IMR-90 (cell line): ENCODE results near the gene PSPH. TPM values are rescaled to one million over a fixed set of nuclear protein-coding genes. Genes with fewer than 3 reads are reported as not detected.

Experiments used
- ATAC-seq: fragments of 200-7000 bp; cut with Tn5 transposase; 2 replicates; pipeline ENCODE4 v1.9.1; 2020; ENCODE audit warnings: low read depth, mild to moderate bottlenecking, moderate library complexity
- BruUV-seq: library from RNA; stranded (reverse); fragments of 400-500 nt; replicated peaks from 2 replicates; lab custom pipeline; 2021; lab: Mats Ljungman, UMichigan
- CTCF ChIA-PET: fragments of 300-600 bp; formaldehyde crosslinking; extraction: SDS; loops from one replicate; lab custom pipeline; 2021; ENCODE audit warnings: antibody characterized with exemption; lab: Yijun Ruan, JAX
- POLR2A ChIA-PET: fragments of 300-600 bp; sonication (Branson Sonifier 250); formaldehyde crosslinking; loops from one replicate; lab custom pipeline; 2022; ENCODE audit warnings: antibody characterized with exemption; ENCODE audit not compliant: unreplicated experiment; lab: Charles Lee
- DNase-seq: peaks from one replicate; pipeline ENCODE4 v3.0.0; 2013
- H2AFZ ChIP-seq: replicated peaks from 2 replicates; pipeline ENCODE3; 2013; ENCODE audit warnings: low read length, mild to moderate bottlenecking; ENCODE audit not compliant: poor library complexity
- H2AK5ac ChIP-seq: 2 replicates; pipeline ENCODE4 v1.6.1; 2013; ENCODE audit warnings: low read depth, low read length, inconsistent platforms
- H2AK9ac ChIP-seq: replicated peaks from 2 replicates; pipeline ENCODE3; 2013; ENCODE audit warnings: mild to moderate bottlenecking, low read depth, low read length, moderate library complexity; ENCODE audit not compliant: poor library complexity
- H2BK120ac ChIP-seq: 2 replicates; pipeline ENCODE4 v1.6.1; 2013; ENCODE audit warnings: low read depth, low read length, inconsistent platforms
- H2BK15ac ChIP-seq: 3 replicates; pipeline ENCODE4 v1.6.1; 2013; ENCODE audit warnings: low read depth, low read length, inconsistent platforms
- H2BK20ac ChIP-seq: 2 replicates; pipeline ENCODE4 v1.6.1; 2013; ENCODE audit warnings: low read depth, mild to moderate bottlenecking, inconsistent platforms, low read length, moderate library complexity
- H2BK5ac ChIP-seq: 2 replicates; pipeline ENCODE4 v1.6.1; 2013; ENCODE audit warnings: mild to moderate bottlenecking, low read depth, low read length, inconsistent platforms; ENCODE audit not compliant: poor library complexity, severe bottlenecking
- H3K14ac ChIP-seq: replicated peaks from 2 replicates; pipeline ENCODE4 v1.6.1; 2013; ENCODE audit warnings: low read depth, low read length, inconsistent platforms
- H3K18ac ChIP-seq: 2 replicates; pipeline ENCODE4 v1.6.1; 2013; ENCODE audit warnings: low read depth, low read length, control low read depth
- H3K23ac ChIP-seq: 2 replicates; pipeline ENCODE4 v1.6.1; 2013; ENCODE audit warnings: low read depth, low read length, inconsistent platforms
- H3K27ac ChIP-seq: 2 replicates; pipeline ENCODE4 v1.5.1; 2013; ENCODE audit warnings: mild to moderate bottlenecking, control low read depth, low read length; ENCODE audit not compliant: insufficient read depth
- H3K27me3 ChIP-seq: 2 replicates; pipeline ENCODE4 v1.6.1; 2013; ENCODE audit warnings: low read length; ENCODE audit not compliant: control insufficient read depth, insufficient read depth
- H3K36me3 ChIP-seq: 2 replicates; pipeline ENCODE4 v1.6.1; 2013; ENCODE audit warnings: low read length, mixed read lengths; ENCODE audit not compliant: control insufficient read depth, insufficient read depth
- H3K4ac ChIP-seq: 2 replicates; pipeline ENCODE4 v1.6.1; 2013; ENCODE audit warnings: low read depth, low read length, inconsistent platforms
- H3K4me1 ChIP-seq: 2 replicates; pipeline ENCODE4 v1.6.1; 2013; ENCODE audit warnings: low read length, mixed read lengths; ENCODE audit not compliant: control insufficient read depth, insufficient read depth
- H3K4me2 ChIP-seq: 2 replicates; pipeline ENCODE4 v1.6.1; 2013; ENCODE audit warnings: low read depth, mild to moderate bottlenecking, control low read depth, low read length, moderate library complexity
- H3K4me3 ChIP-seq: 2 replicates; pipeline ENCODE4 v1.5.1; 2013; ENCODE audit warnings: low read depth, mild to moderate bottlenecking, control low read depth, low read length, moderate library complexity; ENCODE audit not compliant: insufficient read depth
- H3K56ac ChIP-seq: 2 replicates; pipeline ENCODE4 v1.6.1; 2013; ENCODE audit warnings: low read length, inconsistent platforms; ENCODE audit not compliant: insufficient read depth; ENCODE audit errors: extremely low read depth
- H3K79me1 ChIP-seq, 2 experiments: 2 replicates each; pipeline ENCODE4 v1.6.1; 2013; ENCODE audit warnings: low read length in 2 of 2, inconsistent platforms in 1 of 2, low read depth in 1 of 2
- H3K9ac ChIP-seq: 2 replicates; pipeline ENCODE4 v1.6.1; 2013; ENCODE audit warnings: low read depth, low read length, control low read depth
- H3K9me1 ChIP-seq: 2 replicates; pipeline ENCODE4 v1.6.1; 2013; ENCODE audit warnings: low read length, inconsistent platforms; ENCODE audit not compliant: insufficient read depth
- H3K9me3 ChIP-seq: 2 replicates; pipeline ENCODE4 v1.6.1; 2013; ENCODE audit warnings: low read length; ENCODE audit not compliant: control insufficient read depth, insufficient read depth
- H4K20me1 ChIP-seq: 2 replicates; pipeline ENCODE4 v1.6.1; 2013; ENCODE audit warnings: low read length, inconsistent platforms; ENCODE audit not compliant: insufficient read depth
- H4K5ac ChIP-seq: 2 replicates; pipeline ENCODE4 v1.6.1; 2013; ENCODE audit warnings: mild to moderate bottlenecking, low read depth, low read length, control low read depth
- H4K8ac ChIP-seq, 2 experiments: 2 replicates each; pipeline ENCODE4 v1.6.1; 2013; ENCODE audit warnings: low read depth in 2 of 2, low read length in 2 of 2, control low read depth in 1 of 2, inconsistent platforms in 1 of 2
- H4K91ac ChIP-seq: 2 replicates; pipeline ENCODE4 v1.6.1; 2013; ENCODE audit warnings: low read depth, low read length, inconsistent platforms; ENCODE audit not compliant: insufficient read depth
- CEBPB ChIP-seq: IDR thresholded peaks from 2 replicates; pipeline ENCODE4 v1.6.1; 2012; ENCODE audit warnings: low read depth, low read length, improper control_type of control experiment
- MXI1 ChIP-seq: IDR thresholded peaks from 2 replicates; pipeline ENCODE4 v1.6.1; 2012; ENCODE audit warnings: low read depth, mild to moderate bottlenecking, low read length, moderate library complexity, borderline replicate concordance
- POLR2A ChIP-seq: IDR thresholded peaks from 2 replicates; pipeline ENCODE4 v1.6.1; 2012; ENCODE audit warnings: mild to moderate bottlenecking, low read depth, low read length
- RAD21 ChIP-seq: IDR thresholded peaks from 2 replicates; pipeline ENCODE4 v1.6.1; 2012; ENCODE audit warnings: low read length, improper control_type of control experiment
- RCOR1 ChIP-seq: IDR thresholded peaks from 2 replicates; pipeline ENCODE4 v1.6.1; 2012; ENCODE audit warnings: mild to moderate bottlenecking, low read length, improper control_type of control experiment; ENCODE audit not compliant: insufficient replicate concordance
- WGBS, 2 experiments: methylation state at CpG; one replicate each; pipeline versions ENCODE4 v1.1.5 to v1.1.7; 2013; ENCODE audit warnings: missing lambda C conversion rate in 2 of 2; ENCODE audit not compliant: insufficient read length in 1 of 2; ENCODE audit errors: extremely low coverage in 2 of 2; 5-methylcytosine and 5-hydroxymethylcytosine counted together
- dilution Hi-C: fragments of 300-500 bp; cut with HindIII; formaldehyde crosslinking; loops from one replicate; pipeline ENCODE4 v1.14.3; 2018; ENCODE audit warnings: low sequenced_read_pairs; ENCODE audit not compliant: unreplicated experiment
- in situ Hi-C: fragments of 300-500 bp; cut with MboI; formaldehyde crosslinking; loops from 3 replicates; pipeline ENCODE4 v1.14.3; 2019; ENCODE audit warnings: low sequenced_read_pairs, inconsistent platforms, mixed read lengths
- intact Hi-C: fragments of 100-400 bp; cut with micrococcal nuclease; formaldehyde crosslinking; loops from 2 replicates; pipeline ENCODE4 v1.10.0; 2022
- polyA plus RNA-seq, 3 experiments: library from polyadenylated mRNA; depleted of rRNA; stranded (reverse); fragments of >200 nt; gene quantifications; 2 replicates each; pipeline ENCODE4 v1.2.3, GENCODE V29; 2012; ENCODE audit warnings: low replicate concordance in 1 of 3
- total RNA-seq: library from RNA; depleted of rRNA; stranded (reverse); fragments of >200 nt; gene quantifications from 2 replicates; pipeline ENCODE4 v1.2.3, GENCODE V29; 2012
- TF ChIP-seq, protein P1 (sequence below): fragments of 150-350 bp; IDR thresholded peaks from 2 replicates; pipeline ENCODE4 v1.6.1; 2016; ENCODE audit warnings: low read depth, mild to moderate bottlenecking, low read length, moderate library complexity, borderline replicate concordance

The PSPH gene
- total and polyA plus RNA-seq, 2 of the 4 experiments (the other 2 are of a cell fraction): 31.8 to 48.4 TPM

GRCh38 chr7:55996856-55997500, 54.3 kb downstream of the PSPH start:
- intact Hi-C loops (no loop called here), in situ Hi-C loops (no loop called here), dilution Hi-C loops (no loop called here)
- H4K5ac ChIP-seq: no peak overlapping the region
- TF ChIP-seq, protein P1, sequence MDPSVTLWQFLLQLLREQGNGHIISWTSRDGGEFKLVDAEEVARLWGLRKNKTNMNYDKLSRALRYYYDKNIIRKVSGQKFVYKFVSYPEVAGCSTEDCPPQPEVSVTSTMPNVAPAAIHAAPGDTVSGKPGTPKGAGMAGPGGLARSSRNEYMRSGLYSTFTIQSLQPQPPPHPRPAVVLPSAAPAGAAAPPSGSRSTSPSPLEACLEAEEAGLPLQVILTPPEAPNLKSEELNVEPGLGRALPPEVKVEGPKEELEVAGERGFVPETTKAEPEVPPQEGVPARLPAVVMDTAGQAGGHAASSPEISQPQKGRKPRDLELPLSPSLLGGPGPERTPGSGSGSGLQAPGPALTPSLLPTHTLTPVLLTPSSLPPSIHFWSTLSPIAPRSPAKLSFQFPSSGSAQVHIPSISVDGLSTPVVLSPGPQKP: no peak
- TF ChIP-seq MXI1: no peak
- TF ChIP-seq RCOR1: no peak
- TF ChIP-seq CEBPB: no peak
- no peak for TF ChIP-seq POLR2A
- no peak for TF ChIP-seq RAD21
- no peak overlapping the region for H2BK20ac ChIP-seq
- 100% methylated on average over 2 of the region's 8 CpGs; no CpG with 5 or more reads in 1 of the 2 experiments for WGBS, 2 experiments
- no peak overlapping the region for H3K23ac ChIP-seq
- no peak overlapping the region for H2AK9ac ChIP-seq
- H3K9me3 ChIP-seq: no peaks in the 10 kb centered on the region
- H3K79me1 ChIP-seq: no peaks in the 10 kb centered on the region
- no peak overlapping the region for H3K4me3 ChIP-seq
- no peak overlapping the region for H4K8ac ChIP-seq
- no peak overlapping the region for H3K9ac ChIP-seq
- H4K20me1 ChIP-seq: no peaks in the 10 kb centered on the region
- no peak overlapping the region for H3K4ac ChIP-seq
- no peak overlapping the region for H3K56ac ChIP-seq
- no peak overlapping the region for H2BK5ac ChIP-seq
- H2BK15ac ChIP-seq: no peak overlapping the region
- ChIA-PET POLR2A (no interaction called here), CTCF (no interaction called here)
- no peak overlapping the region for H3K18ac ChIP-seq
- H2AFZ ChIP-seq: no peak overlapping the region
- H3K9me1 ChIP-seq: peaks cover 3% of the 10 kb centered on the region; the same call in 1 of the 2 replicates
- H4K91ac ChIP-seq: no peak overlapping the region
- no TSS peak for BruUV-seq
- H3K4me2 ChIP-seq: no peak overlapping the region
- no peak overlapping the region for H2AK5ac ChIP-seq
- H3K4me1 ChIP-seq: no peaks in the 10 kb centered on the region
- H3K36me3 ChIP-seq: peaks cover 37% of the 10 kb centered on the region
- DNase-seq (no peak), ATAC-seq (no peak)
- no peak overlapping the region for H3K27ac ChIP-seq
- H3K14ac ChIP-seq: no peak overlapping the region
- H3K27me3 ChIP-seq: no peaks in the 10 kb centered on the region
- no peak overlapping the region for H2BK120ac ChIP-seq
